Natural killer cell (primary cell): Measurements from ENCODE around the gene FSTL4. TPM values are rescaled to one million over a fixed set of nuclear protein-coding genes. Genes with fewer than 3 reads are reported as not detected.

Experiments
- ATAC-seq, 3 donors: fragments of 150-1000 bp in 2 of 3; fragments of 200-7000 bp in 1 of 3; cut with Tn5 transposase; 1 replicate in 1 of 3; 2 replicates in 2 of 3; pipeline ENCODE4 v1.10.0; 2021; ENCODE audit warnings: mild to moderate bottlenecking in 2 of 3, moderate library complexity in 2 of 3
- DNase-seq, 2 donors: peaks; one replicate each; pipeline versions ENCODE4 v3.0.0 to v3.0.0-alpha.2; 2013 to 2021; ENCODE audit warnings: mixed read lengths in 1 of 2
- H3K27ac ChIP-seq: one replicate; pipeline ENCODE4 v1.5.1; 2013; ENCODE audit warnings: mild to moderate bottlenecking, low read length
- H3K27me3 ChIP-seq: one replicate; pipeline ENCODE4 v1.6.1; 2013; ENCODE audit warnings: low read length; ENCODE audit not compliant: control insufficient read depth, insufficient read depth
- H3K36me3 ChIP-seq: one replicate; pipeline ENCODE4 v1.6.1; 2013; ENCODE audit warnings: low read length; ENCODE audit not compliant: control insufficient read depth, insufficient read depth
- H3K4me1 ChIP-seq: one replicate; pipeline ENCODE4 v1.6.1; 2013; ENCODE audit warnings: low read length; ENCODE audit not compliant: control insufficient read depth, insufficient read depth
- H3K4me3 ChIP-seq: one replicate; pipeline ENCODE4 v1.5.1; 2013; ENCODE audit warnings: low read length
- H3K9me3 ChIP-seq: one replicate; pipeline ENCODE4 v1.6.1; 2013; ENCODE audit warnings: low read length; ENCODE audit not compliant: control insufficient read depth, insufficient read depth
- H3K27ac Mint-ChIP-seq, 2 donors: one replicate each; pipeline ENCODE4 v1.8.0; 2022; ENCODE audit warnings: mild to moderate bottlenecking in 2 of 2, mixed read lengths in 2 of 2, moderate library complexity in 1 of 2
- H3K27me3 Mint-ChIP-seq, 2 donors: one replicate each; pipeline ENCODE4 v1.8.0; 2022; ENCODE audit warnings: low read depth in 2 of 2, mixed read lengths in 2 of 2
- H3K36me3 Mint-ChIP-seq: one replicate; pipeline ENCODE4 v1.8.0; 2022; ENCODE audit warnings: mixed read lengths
- H3K4me1 Mint-ChIP-seq, 2 donors: one replicate each; pipeline ENCODE4 v1.8.0; 2022; ENCODE audit warnings: mixed read lengths in 2 of 2
- H3K4me3 Mint-ChIP-seq: one replicate; pipeline ENCODE4 v1.8.0; 2022; ENCODE audit warnings: mild to moderate bottlenecking, moderate library complexity, mixed read lengths
- H3K9me3 Mint-ChIP-seq, 2 donors: one replicate each; pipeline ENCODE4 v1.8.0; 2022; ENCODE audit warnings: mixed read lengths in 2 of 2
- CTCF ChIP-seq: fragments of 200-600 bp; IDR thresholded peaks from one replicate; pipeline ENCODE4 v1.8.0; 2022; ENCODE audit warnings: antibody characterized with exemption
- WGBS: methylation state at CpG from one replicate; pipeline ENCODE4 v1.1.7; 2013; ENCODE audit warnings: missing lambda C conversion rate; ENCODE audit not compliant: insufficient coverage; 5-methylcytosine and 5-hydroxymethylcytosine counted together
- intact Hi-C: fragments of 100-400 bp; cut with micrococcal nuclease; formaldehyde crosslinking; loops from one replicate; pipeline ENCODE4 v1.14.2; 2022
- total RNA-seq, 4 donors: library from RNA; stranded (reverse); fragments of 120-200 nt in 1 of 4; gene quantifications; one replicate each; pipeline versions ENCODE4 v1.2.3 to v1.2.4, GENCODE V29; 2013 to 2022

Gene FSTL4
- total RNA-seq, 3 donors from 2014 or later (not counting 1 experiment from before 2014, with no cell fraction given): 0.11 to 0.75 (median 0.55) TPM

- DNase-seq (no peak), ATAC-seq (no peak)
- H3K27ac ChIP-seq: no peak overlapping the region
- Mint-ChIP-seq H3K36me3 (no peaks in the 10 kb centered on the region), H3K27ac (no peak overlapping the region), H3K4me1 (no peaks in the 10 kb centered on the region), H3K27me3 (peaks cover 7 to 8% of the 10 kb centered on the region in 2 donors), H3K4me3 (no peak overlapping the region), H3K9me3 (no peaks in the 10 kb centered on the region)
- intact Hi-C loops: no loop called here
- no peaks in the 10 kb centered on the region for H3K9me3 ChIP-seq
- H3K36me3 ChIP-seq: no peaks in the 10 kb centered on the region
- no peaks in the 10 kb centered on the region for H3K4me1 ChIP-seq
- no peak overlapping the region for H3K4me3 ChIP-seq
- H3K27me3 ChIP-seq: no peaks in the 10 kb centered on the region
- TF ChIP-seq CTCF: no peak
- 87% methylated on average over 3 of the region's 3 CpGs for WGBS
Measured at GRCh38 chr5:133432956-133433532, 179.3 kb downstream of the FSTL4 start.

- no peaks in the 10 kb centered on the region for H3K4me1 Mint-ChIP-seq
Measured at GRCh38 chr5:133431326-133431865, 180.9 kb downstream of the FSTL4 start.

GRCh38 chr5:133430095-133430494 is 182.2 kb downstream of the FSTL4 start:
- no peak for TF ChIP-seq CTCF
- intact Hi-C loops: no loop called here
- Mint-ChIP-seq H3K4me1 (no peaks in the 10 kb centered on the region), H3K36me3 (no peaks in the 10 kb centered on the region), H3K27ac (no peak overlapping the region), H3K9me3 (no peaks in the 10 kb centered on the region), H3K4me3 (no peak overlapping the region), H3K27me3 (peaks cover 6% of the 10 kb centered on the region in 2 donors)
- no peak for ATAC-seq
- H3K27me3 ChIP-seq: no peaks in the 10 kb centered on the region
- no peak overlapping the region for H3K27ac ChIP-seq
- no peak overlapping the region for H3K4me3 ChIP-seq
- H3K4me1 ChIP-seq: no peaks in the 10 kb centered on the region
- no peaks in the 10 kb centered on the region for H3K9me3 ChIP-seq
- DNase-seq: no peak
- H3K36me3 ChIP-seq: no peaks in the 10 kb centered on the region

More at GRCh38 chr5:133431326-133431865, 180.9 kb downstream of the FSTL4 start:
- Histone ChIP-seq H3K36me3 (no peaks in the 10 kb centered on the region), H3K9me3 (no peaks in the 10 kb centered on the region), H3K4me3 (no peak overlapping the region), H3K27me3 (no peaks in the 10 kb centered on the region), H3K27ac (no peak overlapping the region), H3K4me1 (no peaks in the 10 kb centered on the region)
- intact Hi-C loops: no loop called here
- H3K4me3 Mint-ChIP-seq: no peak overlapping the region
- no peak for TF ChIP-seq CTCF
- no peaks in the 10 kb centered on the region for H3K9me3 Mint-ChIP-seq
- H3K36me3 Mint-ChIP-seq: no peaks in the 10 kb centered on the region
- no peak overlapping the region for H3K27ac Mint-ChIP-seq
- no peak for DNase-seq
- peaks cover 6% of the 10 kb centered on the region in 2 donors for H3K27me3 Mint-ChIP-seq
- ATAC-seq: no peak
- 89% methylated on average over 1 of the region's 2 CpGs for WGBS

GRCh38 chr5:133429046-133429445 is 183.3 kb downstream of the FSTL4 start:
- intact Hi-C loops: no loop called here
- no peaks in the 10 kb centered on the region for H3K36me3 ChIP-seq
- peaks cover 6% of the 10 kb centered on the region in 2 donors for H3K27me3 Mint-ChIP-seq
- no peaks in the 10 kb centered on the region for H3K9me3 ChIP-seq
- H3K27me3 ChIP-seq: no peaks in the 10 kb centered on the region
- WGBS: 91% methylated on average over 6 of the region's 6 CpGs
- H3K4me3 Mint-ChIP-seq: no peak overlapping the region
- H3K36me3 Mint-ChIP-seq: no peaks in the 10 kb centered on the region
- ATAC-seq (no peak), DNase-seq (no peak)
- no peak overlapping the region for H3K27ac Mint-ChIP-seq
- H3K9me3 Mint-ChIP-seq: no peaks in the 10 kb centered on the region
- H3K4me1 Mint-ChIP-seq: peaks cover under 1% of the 10 kb centered on the region in 2 donors
- no peak for TF ChIP-seq CTCF
- H3K4me3 ChIP-seq: no peak overlapping the region
- no peaks in the 10 kb centered on the region for H3K4me1 ChIP-seq
- H3K27ac ChIP-seq: no peak overlapping the region
